Ascending aorta (tissue), 2 donors: ENCODE data around the gene BICRA. TPM values are rescaled to one million over a fixed set of nuclear protein-coding genes. Genes with fewer than 3 reads are reported as not detected.

Experiments
- DNase-seq, 2 donors: peaks; one replicate each; pipeline ENCODE4 v3.0.0-alpha.2; 2019; ENCODE audit warnings: low spot score in 2 of 2
- H3K27ac ChIP-seq, 2 donors: fragments of 200-600 bp; sonication (generic); one replicate each; pipeline ENCODE4 v1.5.1; 2016 to 2017; ENCODE audit warnings: mild to moderate bottlenecking in 1 of 2
- H3K27me3 ChIP-seq: fragments of 200-600 bp; sonication (generic); one replicate; pipeline ENCODE4 v1.5.1; 2017
- H3K36me3 ChIP-seq, 2 donors: fragments of 200-600 bp; sonication (generic); one replicate each; pipeline ENCODE4 v1.5.1; 2016
- H3K4me1 ChIP-seq, 2 donors: fragments of 200-600 bp; sonication (generic); one replicate each; pipeline ENCODE4 v1.5.1; 2016 to 2017; ENCODE audit warnings: mild to moderate bottlenecking in 1 of 2
- H3K4me3 ChIP-seq, 2 donors: fragments of 200-600 bp; sonication (generic); one replicate each; pipeline ENCODE4 v1.5.1; 2016 to 2017; ENCODE audit warnings: mild to moderate bottlenecking in 1 of 2
- H3K9me3 ChIP-seq, 2 donors: fragments of 200-600 bp; sonication (generic); one replicate each; pipeline ENCODE4 v1.5.1; 2016
- intact Hi-C: fragments of 100-400 bp; cut with DNase I; formaldehyde crosslinking; loops from one replicate; pipeline ENCODE4 v1.15.1; 2023
- total RNA-seq: library from RNA; depleted of rRNA; stranded (reverse); fragments of >200 nt; gene quantifications from one replicate; pipeline ENCODE4 v1.1.0, GENCODE V29; 2016
- TF ChIP-seq, protein P1 (sequence below), 3 experiments: fragments of 200-600 bp in 2 of 3; fragments of 450-650 bp in 1 of 3; sonication (generic) in 2 of 3; IDR thresholded peaks; one replicate each; pipeline ENCODE4 v1.5.1; 2016 to 2019; ENCODE audit warnings: antibody characterized with exemption in 3 of 3, mild to moderate bottlenecking in 1 of 3, moderate library complexity in 1 of 3

Gene BICRA
- total RNA-seq, 1 donor from 2014 or later, result 19.7 TPM

- Histone ChIP-seq H3K27ac (no peak overlapping the region), H3K4me3 (no peak overlapping the region), H3K36me3 (no peaks in the 10 kb centered on the region), H3K9me3 (no peaks in the 10 kb centered on the region), H3K4me1 (peaks cover 10 to 34% of the 10 kb centered on the region in 2 donors), H3K27me3 (no peaks in the 10 kb centered on the region)
- no peak for DNase-seq
- intact Hi-C loops, result no loop called here
- TF ChIP-seq, protein P1, sequence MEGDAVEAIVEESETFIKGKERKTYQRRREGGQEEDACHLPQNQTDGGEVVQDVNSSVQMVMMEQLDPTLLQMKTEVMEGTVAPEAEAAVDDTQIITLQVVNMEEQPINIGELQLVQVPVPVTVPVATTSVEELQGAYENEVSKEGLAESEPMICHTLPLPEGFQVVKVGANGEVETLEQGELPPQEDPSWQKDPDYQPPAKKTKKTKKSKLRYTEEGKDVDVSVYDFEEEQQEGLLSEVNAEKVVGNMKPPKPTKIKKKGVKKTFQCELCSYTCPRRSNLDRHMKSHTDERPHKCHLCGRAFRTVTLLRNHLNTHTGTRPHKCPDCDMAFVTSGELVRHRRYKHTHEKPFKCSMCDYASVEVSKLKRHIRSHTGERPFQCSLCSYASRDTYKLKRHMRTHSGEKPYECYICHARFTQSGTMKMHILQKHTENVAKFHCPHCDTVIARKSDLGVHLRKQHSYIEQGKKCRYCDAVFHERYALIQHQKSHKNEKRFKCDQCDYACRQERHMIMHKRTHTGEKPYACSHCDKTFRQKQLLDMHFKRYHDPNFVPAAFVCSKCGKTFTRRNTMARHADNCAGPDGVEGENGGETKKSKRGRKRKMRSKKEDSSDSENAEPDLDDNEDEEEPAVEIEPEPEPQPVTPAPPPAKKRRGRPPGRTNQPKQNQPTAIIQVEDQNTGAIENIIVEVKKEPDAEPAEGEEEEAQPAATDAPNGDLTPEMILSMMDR (IDR thresholded peaks at IDR 0.05), result no peak
Measured at GRCh38 chr19:47614559-47614958, 5.6 kb downstream of the BICRA start.

- TF ChIP-seq, protein P1 (IDR thresholded peaks at IDR 0.05), result no peak
- H3K4me1 ChIP-seq, result peaks cover 10 to 34% of the 10 kb centered on the region in 2 donors
- DNase-seq, result no peak
- H3K9me3 ChIP-seq, result no peaks in the 10 kb centered on the region
- H3K27ac ChIP-seq, result no peak overlapping the region
- H3K4me3 ChIP-seq, result no peak overlapping the region
- intact Hi-C loops, result no loop called here
- H3K27me3 ChIP-seq, result no peaks in the 10 kb centered on the region
- no peaks in the 10 kb centered on the region for H3K36me3 ChIP-seq
Measured at GRCh38 chr19:47615230-47615629, 6.3 kb downstream of the BICRA start.

DNA sequence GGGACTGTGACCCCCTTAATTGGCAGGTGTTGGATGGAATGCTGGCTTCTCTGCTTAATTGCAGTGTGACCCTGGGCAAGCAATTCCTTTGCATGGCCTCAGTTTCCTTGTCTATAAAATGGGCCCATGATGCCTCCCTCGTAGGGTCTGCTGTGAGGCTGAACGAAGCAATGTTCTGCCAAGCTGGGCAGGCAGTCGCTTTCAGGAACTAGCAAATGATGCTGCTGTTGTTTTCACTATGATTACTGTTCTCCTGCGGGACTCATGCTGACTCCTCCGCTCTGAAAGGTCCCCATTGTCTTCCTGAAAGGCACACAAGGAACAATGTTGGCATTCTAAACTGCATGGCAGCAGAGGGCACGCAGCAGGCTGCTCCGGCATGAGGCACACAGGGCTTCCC, 6.8 kb downstream of the BICRA start:
- Histone ChIP-seq H3K27ac (no peak overlapping the region), H3K4me1 (peaks cover 10 to 29% of the 10 kb centered on the region in 2 donors)
- TF ChIP-seq, protein P1 (IDR thresholded peaks at IDR 0.05), result no peak

GRCh38 chr19:47618771-47619170, 9.8 kb downstream of the BICRA start:
- Histone ChIP-seq H3K36me3 (peaks cover 3 to 4% of the 10 kb centered on the region in 2 donors), H3K9me3 (no peaks in the 10 kb centered on the region), H3K27ac (no peak overlapping the region), H3K27me3 (no peaks in the 10 kb centered on the region), H3K4me1 (no peaks in the 10 kb centered on the region), H3K4me3 (no peak overlapping the region)
- intact Hi-C loops, result no loop called here
- no peak for DNase-seq
- TF ChIP-seq, protein P1 (IDR thresholded peaks at IDR 0.05), result no peak

More for the DNA sequence above, 6.8 kb downstream of the BICRA start:
- Histone ChIP-seq H3K9me3 (no peaks in the 10 kb centered on the region), H3K27me3 (no peaks in the 10 kb centered on the region), H3K36me3 (peaks cover 0 to under 1% of the 10 kb centered on the region in 2 donors), H3K4me3 (no peak overlapping the region)
- intact Hi-C loops, result no loop called here
- DNase-seq, result no peak

DNA sequence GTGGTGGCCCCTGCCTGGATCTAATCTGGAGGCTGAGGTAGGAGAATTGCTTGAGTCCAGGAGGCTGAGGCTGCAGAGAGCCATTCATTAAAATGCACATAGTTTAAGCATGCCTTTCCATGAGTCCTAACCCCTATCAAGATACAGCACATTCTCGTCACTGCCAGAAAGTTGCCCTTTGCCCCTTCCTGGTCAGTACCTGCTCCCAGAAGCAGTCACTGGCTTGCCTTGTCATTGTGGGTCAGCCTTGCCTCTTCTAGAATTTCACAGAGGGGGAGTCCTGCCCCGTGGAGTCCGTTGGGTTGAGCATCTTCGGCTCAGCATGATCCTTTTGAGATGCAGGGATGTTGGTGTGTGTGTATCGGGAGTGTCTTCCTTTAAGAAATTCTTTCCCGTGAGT, 10.8 kb downstream of the BICRA start:
- TF ChIP-seq, protein P1 (IDR thresholded peaks at IDR 0.05), result no peak
- H3K27ac ChIP-seq, result no peak overlapping the region
- H3K36me3 ChIP-seq, result peaks cover 3 to 4% of the 10 kb centered on the region in 2 donors
- no peaks in the 10 kb centered on the region for H3K9me3 ChIP-seq
- H3K4me1 ChIP-seq, result no peaks in the 10 kb centered on the region
- H3K27me3 ChIP-seq, result no peaks in the 10 kb centered on the region
- no peak overlapping the region for H3K4me3 ChIP-seq
- intact Hi-C loops, result no loop called here
- DNase-seq, result no peak
